BLaER1 treated with 17β-estradiol and CSF1 and Interleukin-3, amounts not matched to agents 10 nM and 100 nM (cell line): ENCODE results near the gene HOXB5.

Experiments used
- H3K27ac ChIP-seq, 11 experiments: shearing (Covaris generic); formaldehyde crosslinking; 2 replicates each; pipeline ENCODE4 v1.8.1; 2022
- H3K27me3 ChIP-seq, 11 experiments: shearing (Covaris generic); formaldehyde crosslinking; 2 replicates each; pipeline ENCODE4 v1.8.1; 2022
- H3K36me3 ChIP-seq, 11 experiments: shearing (Covaris generic); formaldehyde crosslinking; 2 replicates each; pipeline ENCODE4 v1.8.1; 2022
- H3K4me1 ChIP-seq, 10 experiments: shearing (Covaris generic); formaldehyde crosslinking; 2 replicates each; pipeline ENCODE4 v1.8.1; 2022
- H3K4me2 ChIP-seq, 11 experiments: shearing (Covaris generic); formaldehyde crosslinking; 2 replicates each; pipeline ENCODE4 v1.8.1; 2022
- H3K4me3 ChIP-seq, 10 experiments: shearing (Covaris generic); formaldehyde crosslinking; 2 replicates each; pipeline ENCODE4 v1.8.1; 2022
- H3K9ac ChIP-seq, 11 experiments: shearing (Covaris generic); formaldehyde crosslinking; 2 replicates each; pipeline ENCODE4 v1.8.1; 2022
- H3K9me3 ChIP-seq, 11 experiments: shearing (Covaris generic); formaldehyde crosslinking; replicated peaks in 1 of 11; 2 replicates each; pipeline ENCODE4 v1.8.1; 2022
- H4K20me1 ChIP-seq, 11 experiments: shearing (Covaris generic); formaldehyde crosslinking; 2 replicates each; pipeline ENCODE4 v1.8.1; 2022
- Cebpa-rat ChIP-seq, 11 experiments: shearing (Covaris generic); IDR thresholded peaks; 2 replicates each; pipeline ENCODE4 v1.8.1; 2022

The HOXB5 gene

DNA sequence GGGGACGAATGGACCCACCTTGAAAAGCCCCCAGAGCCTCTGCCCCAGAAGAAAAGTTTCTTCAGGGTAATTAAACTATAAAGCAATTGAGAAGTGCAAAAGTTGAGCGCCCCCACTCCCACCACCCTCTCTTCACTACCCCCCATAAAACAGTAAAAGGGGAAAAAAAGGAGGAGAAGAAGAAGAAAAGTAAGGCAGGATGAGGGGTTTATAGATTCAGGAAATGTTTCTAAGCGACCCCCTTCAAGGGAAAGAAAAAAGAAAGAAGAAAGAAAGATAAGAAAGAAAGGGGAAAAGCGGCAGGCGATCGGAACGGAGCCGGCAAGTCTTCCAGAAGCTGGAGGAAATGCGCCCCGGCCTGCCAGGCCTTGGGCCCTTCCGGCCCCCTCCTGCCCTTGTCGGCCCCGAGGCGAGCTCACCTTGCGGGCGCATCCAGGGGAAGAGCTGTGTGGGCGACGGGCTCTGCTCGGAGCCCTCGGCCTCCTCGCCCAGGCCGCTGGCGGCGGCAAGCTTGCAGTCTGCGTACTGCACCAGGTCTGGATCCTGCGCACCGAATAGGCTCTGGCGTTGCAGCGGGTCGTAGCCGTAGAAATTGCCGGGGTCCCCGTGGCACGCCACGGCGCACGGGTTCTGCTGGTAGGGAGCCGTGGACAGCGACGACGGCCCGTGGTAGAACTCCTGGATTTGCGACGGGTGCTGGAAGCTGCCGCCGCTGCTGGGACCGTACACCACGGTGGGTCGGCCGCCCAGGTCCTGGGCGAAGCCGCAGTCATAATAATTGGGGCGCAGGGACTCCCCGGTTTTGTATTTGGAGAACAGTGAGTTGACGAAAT lies 20.5 kb upstream of the HOXB5 start:
- Histone ChIP-seq H3K27ac (no peak overlapping the region), H3K27me3 (peaks cover 100% of the 10 kb centered on the region in 11 experiments), H3K4me1 (peaks cover 0 to 13% (median 4%) of the 10 kb centered on the region in 10 experiments; a peak in 7 of 20 replicates), H3K9me3 (peaks cover 0 to 9% (median 5%) of the 10 kb centered on the region in 11 experiments; a peak in 9 of 22 replicates), H3K4me2 (no peak overlapping the region), H3K36me3 (no peaks in the 10 kb centered on the region), H4K20me1 (peaks cover 0 to 92% (median 79%) of the 10 kb centered on the region in 11 experiments; a peak in 19 of 22 replicates), H3K4me3 (no peak overlapping the region), H3K9ac (no peak overlapping the region)
- TF ChIP-seq Cebpa-rat (IDR thresholded peaks at IDR 0.05) = no peak

DNA sequence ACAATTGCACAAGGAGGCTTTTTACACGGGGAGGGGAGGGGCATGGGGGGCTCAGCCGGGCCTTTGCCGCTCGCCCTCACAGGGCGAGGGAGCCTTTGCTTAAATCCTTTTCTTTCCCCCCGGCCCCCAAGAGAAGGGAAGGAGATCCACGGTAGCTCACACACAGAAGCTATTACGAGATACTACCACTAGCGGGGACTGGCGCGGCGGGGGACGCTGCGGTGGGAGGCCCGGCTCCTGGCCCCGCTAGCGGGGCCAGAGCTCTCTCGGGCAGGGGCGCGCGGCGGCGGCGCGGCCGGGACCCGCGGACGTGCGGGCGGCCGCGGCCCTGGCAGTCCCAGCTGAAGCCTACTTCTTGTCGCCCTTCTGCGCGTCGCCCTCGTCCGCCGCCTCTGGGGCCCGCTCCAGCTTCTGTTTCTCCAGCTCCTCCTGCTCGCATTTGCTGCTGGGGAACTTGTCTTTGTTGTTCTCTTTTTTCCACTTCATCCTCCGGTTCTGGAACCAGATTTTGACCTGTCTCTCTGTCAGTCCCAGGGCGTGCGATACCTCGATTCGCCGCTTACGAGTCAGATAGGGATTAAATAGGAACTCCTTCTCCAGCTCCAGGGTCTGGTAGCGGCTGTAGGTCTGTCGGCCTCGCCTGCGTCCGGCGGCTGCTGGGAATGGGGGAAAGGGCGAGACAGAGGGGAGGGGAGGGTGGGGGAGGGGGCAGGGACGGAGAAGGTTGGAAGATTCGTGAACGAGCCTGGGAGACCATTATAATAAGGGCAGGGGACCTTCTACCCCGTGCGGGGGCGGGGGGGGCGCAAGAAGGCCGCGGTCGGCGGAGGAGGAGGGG lies 19.5 kb upstream of the HOXB5 start:
- Histone ChIP-seq H3K9ac (no peak overlapping the region), H3K4me3 (peak overlapping the region in 2 of 10 experiments; percentile 25 to 36; a peak in 3 of 20 replicates), H3K4me2 (peak overlapping the region in 3 of 11 experiments; percentile 35 to 67 (median 62); a peak in 5 of 22 replicates)

DNA sequence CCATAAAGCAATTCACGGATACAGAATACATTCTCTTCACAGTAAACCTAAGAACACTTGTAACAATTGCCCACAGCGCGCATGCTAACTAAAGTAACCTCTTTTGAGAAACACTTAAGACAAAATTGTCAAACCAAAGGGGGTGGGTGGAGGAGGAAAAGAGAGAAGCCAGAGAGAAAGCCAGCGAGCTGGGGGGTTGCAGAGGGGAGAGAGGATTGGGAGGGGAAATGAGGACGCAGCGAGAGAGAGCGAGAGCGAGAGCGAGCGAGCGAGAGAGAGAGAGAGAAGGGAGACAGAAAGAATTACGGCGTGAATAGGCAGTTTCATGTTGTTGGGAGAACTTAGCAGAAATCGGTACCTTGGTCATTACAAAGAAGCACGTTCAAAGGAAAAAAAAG lies 18.9 kb upstream of the HOXB5 start:
- Histone ChIP-seq H3K9me3 (peaks cover 0 to 9% (median 5%) of the 10 kb centered on the region in 11 experiments; a peak in 9 of 22 replicates), H3K4me3 (peak overlapping the region in 2 of 10 experiments; percentile 25 to 36; a peak in 3 of 20 replicates), H3K27me3 (peaks cover 100% of the 10 kb centered on the region in 11 experiments), H3K4me1 (peaks cover 0 to 13% (median 4%) of the 10 kb centered on the region in 10 experiments; a peak in 7 of 20 replicates), H3K27ac (no peak overlapping the region), H3K4me2 (peak overlapping the region in 2 of 11 experiments; percentile 62 to 67; a peak in 4 of 22 replicates), H4K20me1 (peaks cover 0 to 92% (median 78%) of the 10 kb centered on the region in 11 experiments; a peak in 19 of 22 replicates), H3K36me3 (no peaks in the 10 kb centered on the region), H3K9ac (no peak overlapping the region)
- TF ChIP-seq Cebpa-rat (IDR thresholded peaks at IDR 0.05) = no peak

More for the DNA sequence above, 19.5 kb upstream of the HOXB5 start:
- no peaks in the 10 kb centered on the region for H3K36me3 ChIP-seq
- peaks cover 0 to 92% (median 82%) of the 10 kb centered on the region in 11 experiments; a peak in 19 of 22 replicates for H4K20me1 ChIP-seq
- peaks cover 100% of the 10 kb centered on the region in 11 experiments for H3K27me3 ChIP-seq
- no peak for TF ChIP-seq Cebpa-rat (IDR thresholded peaks at IDR 0.05)
- peaks cover 0 to 9% (median 5%) of the 10 kb centered on the region in 11 experiments; a peak in 9 of 22 replicates for H3K9me3 ChIP-seq
- peaks cover 0 to 13% (median 4%) of the 10 kb centered on the region in 10 experiments; a peak in 7 of 20 replicates for H3K4me1 ChIP-seq
- H3K27ac ChIP-seq = no peak overlapping the region

DNA sequence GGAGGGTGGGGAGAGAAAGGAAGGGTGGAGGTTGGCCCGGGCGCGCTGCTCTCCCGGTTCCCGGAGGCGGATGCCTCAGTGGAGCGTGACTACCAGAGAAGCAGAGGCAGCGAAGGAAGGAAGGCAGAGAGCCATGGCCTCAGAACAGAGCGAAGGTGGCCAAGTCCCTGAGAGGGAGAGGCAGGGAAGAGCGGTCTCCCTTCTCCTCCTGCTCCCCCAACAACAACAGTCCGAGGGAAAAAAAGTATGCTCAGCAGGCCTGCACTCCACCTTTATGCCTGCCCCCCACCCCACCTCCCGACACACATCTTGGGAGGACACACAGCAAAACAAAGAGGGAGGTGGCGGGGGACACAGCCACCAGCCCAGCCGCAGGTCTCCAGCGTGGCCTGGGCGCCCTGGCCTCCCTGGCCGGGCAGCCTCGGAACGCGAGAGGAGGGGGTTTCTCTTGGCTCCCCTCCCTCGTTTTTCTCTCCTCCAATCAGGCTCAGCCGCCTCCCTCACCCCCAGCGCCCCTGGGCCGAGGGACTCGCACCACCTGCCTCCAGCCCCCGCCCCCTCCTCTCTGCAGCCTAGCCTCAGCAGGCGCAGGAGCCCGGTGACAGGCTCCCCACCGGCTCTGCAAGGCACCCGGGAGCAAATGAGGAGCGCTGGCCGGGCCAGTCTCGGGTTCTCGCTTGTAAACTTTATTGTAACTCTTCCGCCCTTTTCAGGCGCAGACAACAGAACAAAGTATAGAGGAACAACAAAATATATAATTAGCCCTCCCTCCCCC lies 18.3 kb upstream of the HOXB5 start:
- Histone ChIP-seq H3K9ac (no peak overlapping the region), H3K36me3 (no peaks in the 10 kb centered on the region), H4K20me1 (peaks cover 0 to 92% (median 76%) of the 10 kb centered on the region in 11 experiments; a peak in 19 of 22 replicates), H3K4me3 (no peak overlapping the region), H3K4me1 (peaks cover 0 to 13% (median 4%) of the 10 kb centered on the region in 10 experiments; a peak in 7 of 20 replicates), H3K27ac (no peak overlapping the region), H3K4me2 (peak overlapping the region in 4 of 11 experiments; percentile 8 to 67 (median 26); a peak in 5 of 22 replicates), H3K27me3 (peaks cover 100% of the 10 kb centered on the region in 11 experiments), H3K9me3 (peaks cover 0 to 9% (median 5%) of the 10 kb centered on the region in 11 experiments; a peak in 9 of 22 replicates)
- no peak for TF ChIP-seq Cebpa-rat (IDR thresholded peaks at IDR 0.05)

DNA sequence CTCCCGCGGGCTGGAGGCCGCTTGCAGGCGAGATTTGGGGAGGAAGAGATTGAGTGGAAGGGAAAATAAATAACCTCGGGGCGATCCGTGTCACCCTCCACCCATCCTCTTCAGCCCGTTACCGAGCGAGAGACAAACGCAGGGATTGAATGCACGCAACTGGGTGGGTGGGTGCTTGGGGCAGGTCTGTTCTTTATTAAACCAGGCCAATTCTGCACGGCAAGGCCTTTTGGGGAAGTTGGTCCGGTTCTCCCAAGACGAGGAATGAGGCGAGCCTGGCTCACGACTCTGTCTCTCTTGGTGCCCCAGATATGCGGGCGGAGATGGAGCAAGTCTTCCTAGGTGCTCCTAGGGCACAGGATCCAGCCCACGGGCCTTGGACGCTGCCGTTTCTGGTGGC lies 17.6 kb upstream of the HOXB5 start:
- Histone ChIP-seq H3K27ac (no peak overlapping the region), H3K27me3 (peaks cover 100% of the 10 kb centered on the region in 11 experiments), H3K4me1 (peaks cover 0 to 13% (median 4%) of the 10 kb centered on the region in 10 experiments; a peak in 7 of 20 replicates), H3K9ac (no peak overlapping the region), H3K9me3 (peaks cover 0 to 9% (median 5%) of the 10 kb centered on the region in 11 experiments; a peak in 9 of 22 replicates), H3K4me3 (no peak overlapping the region), H4K20me1 (peaks cover 0 to 92% (median 76%) of the 10 kb centered on the region in 11 experiments; a peak in 19 of 22 replicates), H3K4me2 (no peak overlapping the region), H3K36me3 (no peaks in the 10 kb centered on the region)
- TF ChIP-seq Cebpa-rat (IDR thresholded peaks at IDR 0.05) = no peak

DNA sequence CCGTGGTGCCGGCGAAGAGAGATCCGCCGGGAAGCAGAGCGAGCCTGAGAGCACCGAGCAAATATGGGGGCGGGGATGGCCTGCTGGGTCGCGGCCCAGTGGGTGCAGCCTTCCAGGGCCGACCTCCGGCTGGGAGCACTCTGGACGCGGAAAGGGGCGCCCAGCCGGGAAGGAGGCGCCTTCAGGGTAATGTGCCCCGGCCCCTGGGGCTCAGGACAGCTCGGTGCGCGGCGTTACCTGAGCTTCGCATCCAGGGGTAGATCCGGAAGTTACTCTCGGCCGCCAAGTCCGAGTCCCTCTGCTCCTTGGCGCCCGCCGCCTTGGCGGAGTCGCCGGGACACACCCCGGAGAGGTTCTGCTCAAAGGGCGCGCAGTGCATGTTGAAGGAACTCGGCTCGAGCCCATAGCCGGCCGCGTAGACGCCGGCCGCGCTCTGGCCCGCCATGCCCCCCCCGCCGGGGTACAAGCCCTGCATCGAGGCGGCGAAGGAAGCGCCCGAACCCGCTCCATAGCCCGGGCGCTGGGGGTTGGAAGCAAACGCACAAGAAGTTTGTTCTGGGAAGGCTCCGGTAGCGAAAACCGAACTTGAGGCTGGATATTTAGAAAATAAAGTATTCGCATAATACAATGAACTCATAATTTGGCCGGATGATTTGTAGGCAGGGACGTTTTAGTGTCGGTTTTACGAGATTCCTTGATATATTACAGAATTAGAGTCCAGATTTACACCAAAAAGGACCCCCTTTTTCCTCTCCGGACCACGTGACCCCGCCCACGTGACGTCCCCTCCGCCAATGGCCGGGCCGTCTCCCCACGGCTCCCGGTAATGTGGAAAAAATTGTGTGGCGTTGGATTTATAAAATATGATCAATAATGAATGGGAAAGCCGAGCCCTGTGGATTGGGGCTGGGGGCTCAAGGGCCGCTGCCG lies 17.0 kb upstream of the HOXB5 start, which contains the start of gene HOXB7:
HOXB7 (minus strand) TSS at position 736 of the 930 bp plus-strand sequence; CDS start at position 637, 99 bp downstream.
- no peak within 1 kb of the TSS for H3K9ac ChIP-seq

DNA sequence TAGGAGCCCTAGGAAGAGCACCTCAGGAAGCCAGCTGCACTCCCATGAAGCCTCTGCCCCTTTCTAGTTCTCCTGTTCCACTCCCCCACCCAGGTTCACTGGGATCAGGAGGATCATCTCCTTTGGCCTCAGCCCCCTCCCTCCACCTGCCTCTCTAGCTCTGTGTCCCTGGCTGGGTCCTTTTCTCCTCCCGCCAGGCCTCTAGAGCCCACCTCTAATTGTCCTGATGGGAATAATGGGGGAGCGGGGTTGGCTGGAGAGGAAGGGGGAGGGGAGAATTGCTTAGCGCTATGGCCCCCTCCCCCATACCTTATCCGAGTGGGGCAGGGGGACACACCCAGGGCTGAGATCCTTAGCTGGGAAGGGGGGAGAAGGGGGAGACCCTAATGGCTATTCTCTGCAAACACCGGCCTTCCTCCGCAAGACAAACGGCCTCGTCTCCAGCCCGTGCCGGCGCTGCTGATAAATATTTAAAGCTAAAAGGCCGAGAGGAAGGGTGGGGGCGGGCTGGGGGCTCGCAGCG lies 16.2 kb upstream of the HOXB5 start:
- Histone ChIP-seq H4K20me1 (peaks cover 0 to 92% (median 81%) of the 10 kb centered on the region in 11 experiments; a peak in 19 of 22 replicates), H3K27me3 (peaks cover 100% of the 10 kb centered on the region in 11 experiments), H3K9ac (no peak overlapping the region), H3K4me3 (no peak overlapping the region), H3K27ac (no peak overlapping the region), H3K9me3 (peaks cover 0 to 9% (median 5%) of the 10 kb centered on the region in 11 experiments; a peak in 9 of 22 replicates), H3K4me1 (peaks cover 0 to 13% (median 4%) of the 10 kb centered on the region in 10 experiments; a peak in 7 of 20 replicates), H3K4me2 (no peak overlapping the region), H3K36me3 (no peaks in the 10 kb centered on the region)
- TF ChIP-seq Cebpa-rat (IDR thresholded peaks at IDR 0.05) = no peak

More for the DNA sequence above, 17.0 kb upstream of the HOXB5 start, which contains the start of gene HOXB7:
- Histone ChIP-seq H3K36me3 (no peaks in the 10 kb centered on the region), H3K9me3 (peaks cover 0 to 9% (median 5%) of the 10 kb centered on the region in 11 experiments; a peak in 9 of 22 replicates), H3K4me3 (no peak within 1 kb of the TSS), H3K27me3 (peaks cover 100% of the 10 kb centered on the region in 11 experiments), H4K20me1 (peaks cover 0 to 92% (median 76%) of the 10 kb centered on the region in 11 experiments; a peak in 19 of 22 replicates), H3K4me1 (peaks cover 0 to 13% (median 4%) of the 10 kb centered on the region in 10 experiments; a peak in 7 of 20 replicates), H3K4me2 (peak within 1 kb of the TSS in 4 of 11 experiments; percentile 8 to 67 (median 26); a peak in 4 of 22 replicates), H3K27ac (no peak within 1 kb of the TSS)
- no peak for TF ChIP-seq Cebpa-rat (IDR thresholded peaks at IDR 0.05)
